Measurements from ENCODE around the gene LRTM2. TPM values are rescaled to one million over a fixed set of nuclear protein-coding genes. Genes with fewer than 3 reads are reported as not detected.

The LRTM2 gene
- total RNA-seq, 1 donor from 2014 or later, result not detected

DNA sequence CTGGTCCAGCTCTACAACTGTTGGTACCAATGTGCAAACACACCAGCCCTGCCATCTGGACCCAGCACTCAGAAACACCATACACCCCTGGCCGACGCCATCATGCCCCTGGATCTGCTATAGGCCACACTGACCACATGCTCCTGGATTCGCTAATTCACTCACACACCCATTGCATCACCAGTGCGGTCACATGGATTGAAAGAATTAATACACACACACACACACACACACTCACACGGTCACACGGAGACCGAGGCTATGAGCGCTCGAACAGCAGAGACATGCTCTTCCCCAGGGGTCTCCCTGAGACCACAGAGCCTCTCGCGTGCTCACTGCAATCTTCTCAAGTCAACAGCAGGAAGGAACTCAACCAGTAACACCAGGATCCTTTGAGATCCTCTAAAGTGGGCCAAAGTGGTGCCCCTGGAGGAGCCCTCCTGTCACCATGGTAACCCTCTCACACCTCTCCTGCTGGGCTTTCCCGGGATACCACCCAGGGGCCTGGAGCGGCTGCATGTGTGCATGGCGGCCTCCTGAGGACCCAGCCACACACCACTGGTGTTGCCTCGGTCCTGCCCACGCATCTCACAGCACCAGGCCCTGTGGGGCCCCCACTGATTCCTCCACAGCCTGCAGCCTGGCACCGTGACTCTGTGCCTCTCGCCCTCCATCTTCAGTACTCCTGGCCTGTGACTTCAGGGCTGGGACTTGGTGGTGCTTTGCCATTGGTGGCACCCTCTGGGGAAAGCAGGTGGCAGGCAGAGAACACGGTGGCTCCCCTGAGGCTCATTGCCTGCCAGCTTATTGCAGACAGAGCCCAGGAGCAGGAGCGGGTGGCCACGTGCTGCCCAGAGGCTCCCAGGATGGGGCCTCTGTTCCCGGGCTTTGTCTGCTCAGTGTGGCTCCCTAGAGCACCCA lies 15.1 kb downstream of the LRTM2 start:
- ChIA-PET CTCF (no interaction called here), POLR2A (no interaction called here)
- no peak for DNase-seq
- Mint-ChIP-seq H3K9me3 (no peaks in the 10 kb centered on the region), H3K36me3 (ENCODE audit: low read depth) (no peaks in the 10 kb centered on the region), H3K4me3 (no peak overlapping the region), H3K27me3 (peaks cover 33% of the 10 kb centered on the region), H3K27ac (no peak overlapping the region), H3K4me1 (peaks cover 9% of the 10 kb centered on the region)
- intact Hi-C loops (cut with micrococcal nuclease), result no loop called here
- TF ChIP-seq CTCF (IDR thresholded peaks at IDR 0.05), result no peak
- ATAC-seq (ENCODE audit: low read depth), result no peak

DNA sequence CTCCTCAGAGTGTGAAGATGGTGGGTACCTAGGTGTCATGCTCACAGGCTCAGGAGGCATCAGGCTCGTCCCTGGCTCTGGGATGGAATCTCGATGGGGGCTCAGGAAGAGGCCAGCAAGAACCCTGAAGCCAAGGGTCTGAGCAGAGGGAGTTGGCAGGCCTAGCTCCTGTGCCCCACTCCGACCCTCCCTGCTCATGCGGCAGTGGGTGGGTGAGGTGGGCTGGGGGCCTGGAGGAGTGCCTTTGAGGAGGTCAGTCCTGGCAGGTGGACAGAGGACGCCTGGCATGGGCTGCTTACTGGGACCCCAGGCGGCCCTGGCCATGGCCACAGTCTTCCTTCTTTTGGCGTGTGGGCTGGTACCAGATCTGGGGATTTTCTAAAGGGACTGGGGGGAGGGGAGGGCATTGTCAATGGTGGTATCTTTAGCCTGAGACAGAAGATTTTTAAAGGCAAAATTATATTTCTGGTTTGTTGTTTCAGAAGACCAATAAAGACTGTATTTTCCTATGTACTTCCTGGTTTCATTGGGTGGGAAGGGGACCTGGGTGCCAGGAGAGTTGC lies 16.0 kb downstream of the LRTM2 start:
- ATAC-seq (ENCODE audit: low read depth), result no peak
- no peak overlapping the region for H3K4me3 Mint-ChIP-seq
- H3K27ac Mint-ChIP-seq, result no peak overlapping the region
- H3K27me3 Mint-ChIP-seq, result peaks cover 25% of the 10 kb centered on the region
- POLR2A ChIA-PET, result no interaction called here
- peaks cover 15% of the 10 kb centered on the region for H3K4me1 Mint-ChIP-seq
- intact Hi-C loops (cut with micrococcal nuclease), result no loop called here
- TF ChIP-seq CTCF (IDR thresholded peaks at IDR 0.05), result no peak
- CTCF ChIA-PET, result no interaction called here
- DNase-seq, result no peak
- no peaks in the 10 kb centered on the region for H3K36me3 Mint-ChIP-seq (ENCODE audit: low read depth)
- no peaks in the 10 kb centered on the region for H3K9me3 Mint-ChIP-seq

GRCh38 chr12:1836854-1837421 lies 16.6 kb downstream of the LRTM2 start:
- Mint-ChIP-seq H3K4me3 (no peak overlapping the region), H3K36me3 (ENCODE audit: low read depth) (no peaks in the 10 kb centered on the region), H3K9me3 (no peaks in the 10 kb centered on the region), H3K27me3 (peaks cover 21% of the 10 kb centered on the region), H3K4me1 (peaks cover 21% of the 10 kb centered on the region), H3K27ac (no peak overlapping the region)
- POLR2A ChIA-PET, result no interaction called here
- CTCF ChIA-PET, result no interaction called here
- no peak for TF ChIP-seq CTCF (IDR thresholded peaks at IDR 0.05)
- intact Hi-C loops (cut with micrococcal nuclease), result no loop called here
- DNase-seq, result no peak
- no peak for ATAC-seq (ENCODE audit: low read depth)

- Mint-ChIP-seq H3K4me1 (peaks cover 27% of the 10 kb centered on the region), H3K4me3 (no peak overlapping the region), H3K9me3 (no peaks in the 10 kb centered on the region), H3K36me3 (ENCODE audit: low read depth) (no peaks in the 10 kb centered on the region), H3K27me3 (peaks cover 17% of the 10 kb centered on the region), H3K27ac (no peak overlapping the region)
- ChIA-PET CTCF (no interaction called here), POLR2A (no interaction called here)
- ATAC-seq (ENCODE audit: low read depth) (no peak), DNase-seq (no peak)
- TF ChIP-seq CTCF (IDR thresholded peaks at IDR 0.05), result no peak
- intact Hi-C loops (cut with micrococcal nuclease), result no loop called here
Observed at GRCh38 chr12:1837541-1838204, 17.3 kb downstream of the LRTM2 start.

All from activated B cell treated with CpG ODN at 0.5 μM for 24 hours (primary cell).